GM21381 (cell line): ENCODE measurements around the gene ACTL7A.
"Not testable (repeated sequence)": the region's sequence is repeated elsewhere in the genome, so short reads cannot be mapped to it uniquely, and the experiment has no call there.

Experiments used
- ATAC-seq: cut with Tn5 transposase; IDR thresholded peaks from one replicate; pipeline ENCODE4 v1.9.1; 2021; ENCODE audit warnings: mild to moderate bottlenecking, moderate library complexity; ENCODE audit not compliant: unreplicated experiment

ACTL7A gene, protein sequence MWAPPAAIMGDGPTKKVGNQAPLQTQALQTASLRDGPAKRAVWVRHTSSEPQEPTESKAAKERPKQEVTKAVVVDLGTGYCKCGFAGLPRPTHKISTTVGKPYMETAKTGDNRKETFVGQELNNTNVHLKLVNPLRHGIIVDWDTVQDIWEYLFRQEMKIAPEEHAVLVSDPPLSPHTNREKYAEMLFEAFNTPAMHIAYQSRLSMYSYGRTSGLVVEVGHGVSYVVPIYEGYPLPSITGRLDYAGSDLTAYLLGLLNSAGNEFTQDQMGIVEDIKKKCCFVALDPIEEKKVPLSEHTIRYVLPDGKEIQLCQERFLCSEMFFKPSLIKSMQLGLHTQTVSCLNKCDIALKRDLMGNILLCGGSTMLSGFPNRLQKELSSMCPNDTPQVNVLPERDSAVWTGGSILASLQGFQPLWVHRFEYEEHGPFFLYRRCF

DNA sequence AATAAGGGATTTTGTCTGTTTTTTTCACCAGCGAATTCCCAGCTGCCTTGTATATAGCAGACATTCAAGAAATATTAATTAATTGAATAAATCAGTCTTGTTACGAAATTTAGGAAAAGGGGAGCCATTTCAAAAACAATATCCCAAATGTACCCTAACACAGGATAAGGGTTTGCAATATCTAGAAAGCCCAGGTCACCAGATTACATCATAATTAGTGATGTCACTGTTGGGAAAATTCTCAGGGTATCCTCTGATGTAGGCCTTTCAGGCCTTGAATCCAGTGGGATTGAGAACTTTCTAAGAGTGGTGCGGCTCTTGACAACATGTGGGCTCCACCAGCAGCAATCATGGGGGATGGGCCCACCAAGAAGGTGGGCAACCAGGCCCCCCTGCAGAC, at the start of gene ACTL7A:
ACTL7A (plus strand) TSS at position 270 of the 400 bp plus-strand sequence; CDS start at position 327, 57 bp downstream.
- no peak for ATAC-seq

DNA sequence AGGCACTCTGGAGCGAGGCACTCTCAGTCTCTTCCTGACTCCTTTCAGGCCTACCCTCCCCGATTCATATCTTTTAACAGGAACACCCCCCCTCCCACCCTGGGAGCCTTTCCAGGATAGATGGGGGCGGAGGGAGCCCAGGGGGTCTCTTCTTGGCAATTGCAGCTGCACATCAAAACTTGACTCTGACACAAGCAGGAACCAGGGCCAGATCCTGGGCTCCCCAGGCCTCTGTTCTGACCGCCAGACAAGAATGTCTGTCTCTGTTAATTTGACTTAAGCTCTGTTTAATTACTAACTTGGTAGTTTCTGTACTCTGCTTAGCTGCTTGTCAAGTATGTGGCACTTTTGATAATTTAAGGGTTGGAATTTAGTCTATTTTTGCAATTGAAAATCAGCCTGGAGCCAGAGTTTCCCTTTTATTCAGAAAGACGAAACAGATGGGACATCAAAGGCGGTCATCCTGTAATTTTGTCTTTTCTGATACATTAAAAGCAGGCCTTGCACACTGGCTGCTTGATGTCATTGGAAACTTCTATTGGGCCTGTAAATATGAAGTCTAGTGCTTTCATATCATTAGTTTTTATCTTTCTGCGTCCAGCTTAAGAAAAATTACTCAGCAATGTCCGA, 49.6 kb upstream of the ACTL7A start:
- ATAC-seq = no peak

DNA sequence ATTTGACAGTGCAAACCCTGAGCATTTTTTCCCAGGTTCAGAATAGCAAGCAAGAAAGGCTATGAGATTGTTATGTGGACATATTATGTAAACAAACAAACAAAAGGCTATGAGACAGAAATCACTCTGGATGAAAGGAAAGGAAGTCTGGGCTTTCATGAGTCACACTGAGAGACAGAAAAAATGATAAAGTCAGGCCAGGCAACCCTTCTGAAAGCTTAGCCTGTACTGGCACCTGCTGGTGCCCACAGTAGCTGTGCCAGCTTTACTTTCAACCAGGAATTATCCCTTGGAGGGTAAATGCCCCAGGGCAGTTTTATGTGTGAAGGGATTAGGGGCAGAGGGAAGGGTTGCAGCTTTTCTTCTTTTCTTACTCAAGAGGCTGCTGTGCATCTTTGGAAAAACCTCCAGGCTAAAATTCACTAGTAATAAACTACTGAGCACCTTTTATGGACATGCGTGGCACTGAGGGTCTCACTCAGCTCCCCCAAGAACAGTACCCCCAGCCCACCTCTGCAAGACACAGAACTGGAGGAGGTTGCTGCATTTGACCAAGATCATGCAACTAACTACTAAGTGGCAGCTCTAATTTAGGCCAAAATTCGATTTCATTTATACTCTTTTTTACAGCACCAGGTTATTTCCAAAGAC, 48.0 kb upstream of the ACTL7A start:
- no peak for ATAC-seq

DNA sequence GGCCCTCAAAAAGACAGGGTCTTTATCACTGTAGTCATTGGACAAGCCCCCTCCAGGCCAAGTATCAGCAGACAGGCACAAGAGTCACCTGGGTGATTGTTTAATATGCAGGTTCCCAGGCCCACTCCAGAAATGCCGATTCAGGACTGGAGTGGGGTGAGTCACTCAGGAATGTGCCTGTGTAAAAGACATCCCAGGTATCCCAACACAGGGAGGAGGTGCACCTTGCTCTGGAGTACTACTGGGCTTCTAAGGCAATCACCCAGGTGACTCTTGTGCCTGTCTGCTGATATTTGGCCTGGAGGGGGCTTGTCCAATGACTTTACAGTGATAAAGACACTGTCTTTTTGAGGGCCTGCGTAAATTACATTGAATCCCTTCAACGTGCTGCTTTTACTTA, 46.9 kb upstream of the ACTL7A start:
- no peak for ATAC-seq

DNA sequence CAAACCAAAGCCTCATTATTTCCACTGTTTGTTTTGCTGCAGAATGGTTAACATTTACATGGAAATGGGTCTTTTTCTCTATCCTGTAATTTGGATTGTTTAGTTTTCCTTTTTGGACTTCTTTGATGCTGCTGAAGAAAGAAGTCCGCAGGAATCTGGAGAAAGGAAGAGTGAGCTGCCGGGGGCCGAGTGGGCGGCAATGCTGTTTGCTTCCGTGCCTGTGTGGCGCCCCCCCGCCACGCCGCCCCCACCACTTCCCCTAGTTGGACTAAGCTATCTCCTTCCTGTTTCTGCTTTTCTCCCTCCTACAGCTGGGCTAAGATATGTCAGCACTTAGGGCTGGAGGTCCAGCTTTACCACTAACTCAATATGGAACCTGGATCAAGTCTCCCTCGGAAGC, 46.0 kb upstream of the ACTL7A start:
- no peak for ATAC-seq

DNA sequence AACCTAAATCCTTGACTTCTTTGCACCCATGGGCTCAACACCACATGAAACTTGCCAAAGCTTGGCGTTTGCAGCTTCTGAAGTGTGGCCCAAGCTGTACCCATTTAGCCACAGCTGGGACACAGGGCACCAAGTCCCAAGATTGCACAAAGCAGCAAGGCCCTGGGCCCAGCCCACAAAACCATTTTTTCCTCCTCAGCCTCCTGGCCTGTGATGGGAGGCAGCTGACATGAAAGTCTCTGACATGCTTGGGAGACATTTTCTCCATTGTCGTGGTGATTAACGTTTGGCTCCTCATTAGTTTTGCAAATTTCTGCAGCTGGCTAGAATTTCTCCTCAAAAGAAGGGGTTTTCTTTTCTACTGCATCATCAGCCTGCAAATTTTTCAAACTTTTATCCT, 38.2 kb upstream of the ACTL7A start:
- no peak for ATAC-seq

DNA sequence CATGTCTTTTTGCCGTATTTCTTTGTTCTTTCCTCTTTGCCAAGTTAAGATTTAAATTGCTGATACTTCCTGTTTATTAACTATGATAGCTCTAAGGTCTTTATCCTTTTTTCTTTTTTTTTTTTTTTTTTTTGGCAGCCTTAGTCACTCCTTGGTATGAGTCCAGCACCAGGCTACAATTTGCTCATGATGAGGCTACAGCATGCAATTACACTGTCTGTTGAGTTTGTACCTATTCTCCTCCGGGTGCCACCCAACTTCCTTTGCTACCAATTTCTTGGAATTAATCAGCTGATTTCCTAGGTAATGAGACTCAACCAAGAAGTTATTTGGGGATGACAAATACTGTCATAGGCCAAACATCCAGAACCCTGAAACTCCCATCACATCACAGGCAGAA, 31.8 kb upstream of the ACTL7A start:
- ATAC-seq = no peak

DNA sequence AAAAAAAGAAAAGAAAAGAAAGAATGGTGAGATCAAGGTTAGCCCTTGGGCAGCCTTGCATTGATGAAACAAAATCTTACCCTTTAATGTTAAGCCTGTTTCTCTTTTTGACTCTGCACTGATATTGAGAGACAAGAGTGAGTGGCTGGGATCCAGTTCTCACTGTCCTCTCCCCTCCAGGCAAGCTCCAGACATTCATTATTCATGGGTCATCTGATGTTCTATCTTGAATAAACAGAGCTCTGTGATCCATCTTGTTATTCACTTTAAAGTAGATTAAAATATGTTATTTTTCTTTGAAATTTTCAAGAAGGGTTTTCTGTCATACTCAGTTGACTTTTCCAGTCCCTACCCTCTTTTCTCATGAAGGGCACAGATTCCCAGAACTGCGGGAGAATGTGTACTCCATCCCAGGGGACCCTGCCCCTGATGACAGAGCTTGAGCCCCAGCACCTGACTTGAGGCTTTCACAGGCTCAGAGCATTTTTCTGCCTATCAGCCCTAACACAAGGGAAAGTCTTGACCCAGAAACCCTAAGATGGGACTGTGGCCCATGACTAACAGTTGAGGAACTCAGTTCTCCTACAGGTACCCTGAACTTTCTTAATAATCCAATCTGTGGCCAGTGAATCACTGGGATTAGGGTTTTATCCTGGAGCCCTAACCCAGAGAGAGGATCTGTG, 30.4 kb upstream of the ACTL7A start:
- ATAC-seq = no peak

DNA sequence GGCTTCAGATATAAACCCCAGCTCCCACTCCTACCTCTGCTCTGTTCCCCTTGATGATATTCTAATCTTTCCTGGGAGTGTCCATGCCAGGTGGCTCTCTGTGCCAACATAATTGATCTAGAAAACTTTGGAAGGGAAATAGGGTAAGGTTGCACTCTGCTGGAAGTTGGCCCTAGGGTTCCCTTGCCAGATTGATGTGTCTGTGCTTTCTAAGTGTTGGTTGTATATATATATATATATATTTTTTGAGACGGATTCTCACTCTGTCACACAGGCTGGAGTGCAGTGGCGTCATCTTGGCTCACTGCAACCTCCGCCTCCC, 29.9 kb upstream of the ACTL7A start:
- ATAC-seq = no peak

DNA sequence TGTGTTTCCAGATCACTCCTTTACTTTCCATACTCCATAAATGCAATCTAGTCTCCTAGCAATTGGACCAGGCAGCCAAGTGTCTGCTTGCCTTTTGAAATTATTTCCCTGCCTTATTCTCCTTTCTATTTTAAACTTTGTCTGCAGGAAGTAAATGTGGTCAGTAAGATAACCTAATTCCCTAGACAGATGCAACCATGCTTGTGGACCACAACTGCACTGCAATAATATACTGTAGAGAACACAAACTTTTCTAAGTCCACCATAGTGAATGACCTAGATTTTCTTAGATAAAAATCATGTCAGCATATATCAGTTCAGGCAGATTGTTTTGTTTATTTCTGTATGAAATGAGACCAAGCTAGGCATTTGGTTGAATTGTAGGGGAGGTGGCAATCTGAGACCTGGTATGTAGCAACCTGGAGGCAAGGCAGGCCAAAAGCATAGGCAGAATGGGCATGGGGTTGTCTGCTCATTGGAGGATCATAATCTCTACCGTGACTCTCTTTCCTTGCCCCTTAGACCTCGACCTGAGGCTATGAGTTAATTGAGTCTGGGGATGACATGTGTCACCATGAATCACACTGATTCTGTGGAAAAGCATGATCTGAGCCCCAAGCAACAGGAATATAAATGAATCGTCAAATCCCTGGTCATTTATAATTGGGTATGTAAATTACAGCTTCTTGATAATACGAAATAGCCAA, 27.0 kb upstream of the ACTL7A start:
- no peak for ATAC-seq

DNA sequence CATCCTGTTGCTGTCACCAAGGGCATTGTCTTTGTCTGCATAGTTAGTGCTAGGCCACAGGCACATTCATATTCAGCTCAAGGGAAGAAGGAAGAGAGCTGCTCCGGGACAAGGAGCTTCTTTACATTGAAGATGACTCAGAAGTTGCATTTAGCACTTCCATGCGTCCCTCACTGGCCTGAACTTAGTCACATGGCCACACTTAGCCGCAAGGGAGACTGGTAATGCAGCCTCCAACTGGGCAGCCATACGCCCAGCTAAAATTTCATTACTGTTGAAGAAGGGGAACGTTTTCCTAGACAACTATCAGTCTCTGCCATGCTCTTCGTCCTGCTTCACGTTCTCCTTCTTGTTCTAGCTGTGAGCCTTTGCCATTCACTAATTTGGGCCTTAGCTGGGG, 26.2 kb upstream of the ACTL7A start:
- ATAC-seq = no peak

DNA sequence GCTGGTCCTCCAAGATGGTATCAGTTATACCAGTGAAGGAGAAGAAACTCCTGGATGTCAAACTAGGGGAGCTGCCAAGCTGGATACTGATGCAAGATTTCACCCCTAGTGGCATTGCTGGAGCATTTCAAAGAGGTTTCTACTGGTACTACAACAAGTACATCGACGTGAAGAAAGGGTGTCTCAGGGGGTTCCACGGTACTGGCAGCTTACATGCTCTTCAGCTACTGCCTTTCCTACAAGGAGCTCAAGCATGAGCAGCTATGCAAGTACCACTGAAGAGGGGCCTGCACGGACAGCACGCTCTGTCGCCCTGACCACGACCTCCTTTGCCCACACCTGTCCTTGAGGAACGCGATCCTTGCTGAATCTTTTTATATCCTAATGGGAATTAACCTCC, 25.7 kb upstream of the ACTL7A start:
- no peak for ATAC-seq

DNA sequence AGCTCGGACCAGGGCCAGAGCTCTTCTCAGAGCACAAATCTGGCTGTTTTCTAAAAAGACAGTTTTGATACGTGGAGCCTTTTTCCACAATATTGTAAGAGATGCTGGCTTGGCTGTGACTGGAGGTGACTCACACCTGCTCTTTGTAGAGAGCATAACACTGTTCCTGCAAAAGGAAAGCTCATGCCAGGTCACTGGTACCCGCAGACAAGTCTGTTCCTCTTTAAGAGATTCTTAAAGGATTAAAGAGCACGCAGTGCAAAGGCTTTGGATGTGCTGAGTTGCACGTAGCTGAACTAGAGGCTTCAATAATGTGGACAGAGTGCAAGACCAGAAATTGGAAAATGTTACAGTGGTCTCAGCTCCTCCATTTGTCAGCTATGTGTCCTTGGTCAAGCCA, 25.3 kb upstream of the ACTL7A start:
- ATAC-seq = no peak

DNA sequence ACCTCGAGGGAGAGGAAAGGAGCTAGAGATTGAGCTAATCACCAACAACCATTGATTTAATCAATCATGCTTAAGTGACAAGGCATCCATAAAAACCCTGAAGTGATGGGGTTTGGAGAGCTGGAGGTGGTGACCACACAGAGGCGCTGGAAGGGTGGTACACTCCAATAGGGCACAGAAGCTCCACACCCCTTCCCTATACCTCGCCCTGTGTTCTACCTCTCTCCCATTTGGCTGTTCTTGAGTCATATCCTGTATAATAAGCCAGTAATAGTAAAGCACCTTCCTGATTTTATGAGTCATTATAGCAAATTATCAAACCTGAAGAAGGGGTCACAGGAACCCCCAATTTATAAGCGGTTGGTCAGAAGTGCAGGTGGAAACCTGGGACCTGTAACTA, 24.5 kb upstream of the ACTL7A start:
- ATAC-seq = no peak

DNA sequence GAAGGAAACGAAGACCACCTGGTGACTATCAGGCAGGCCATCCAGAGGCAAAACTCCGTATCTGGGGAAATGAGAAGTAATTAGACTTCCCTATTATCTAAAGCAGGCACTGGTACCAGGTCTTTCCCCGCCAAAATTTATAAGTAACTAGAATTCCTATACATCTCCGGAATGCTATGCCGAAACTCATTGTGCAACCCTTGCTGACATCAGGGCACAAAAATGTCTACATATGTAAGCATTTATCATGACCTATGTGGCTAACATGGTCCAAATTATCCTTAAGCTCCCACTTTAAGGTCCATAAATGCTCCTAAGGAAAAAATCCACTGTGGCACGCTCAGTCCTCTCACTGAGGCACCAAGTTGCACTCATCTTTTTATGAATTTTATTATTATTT, 24.0 kb upstream of the ACTL7A start:
- no peak for ATAC-seq

DNA sequence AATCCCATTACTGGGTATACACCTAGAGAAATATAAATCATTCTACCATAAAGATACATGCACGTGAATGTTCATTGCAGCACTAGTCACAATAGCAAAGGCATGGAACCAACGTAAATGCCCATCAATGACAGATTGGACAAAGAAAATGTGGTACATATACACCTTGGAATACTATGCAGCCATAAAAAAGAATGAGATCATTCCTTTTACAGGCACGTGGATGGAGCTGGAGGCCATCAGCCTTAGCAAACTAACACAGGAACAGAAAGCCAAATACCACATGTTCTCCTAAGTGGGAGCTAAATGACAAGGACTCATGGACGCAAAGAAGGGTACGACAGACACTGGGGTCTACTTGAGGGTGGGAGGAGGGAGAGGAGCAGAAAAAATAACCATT, 22.5 kb upstream of the ACTL7A start:
- not testable (repeated sequence) for ATAC-seq

DNA sequence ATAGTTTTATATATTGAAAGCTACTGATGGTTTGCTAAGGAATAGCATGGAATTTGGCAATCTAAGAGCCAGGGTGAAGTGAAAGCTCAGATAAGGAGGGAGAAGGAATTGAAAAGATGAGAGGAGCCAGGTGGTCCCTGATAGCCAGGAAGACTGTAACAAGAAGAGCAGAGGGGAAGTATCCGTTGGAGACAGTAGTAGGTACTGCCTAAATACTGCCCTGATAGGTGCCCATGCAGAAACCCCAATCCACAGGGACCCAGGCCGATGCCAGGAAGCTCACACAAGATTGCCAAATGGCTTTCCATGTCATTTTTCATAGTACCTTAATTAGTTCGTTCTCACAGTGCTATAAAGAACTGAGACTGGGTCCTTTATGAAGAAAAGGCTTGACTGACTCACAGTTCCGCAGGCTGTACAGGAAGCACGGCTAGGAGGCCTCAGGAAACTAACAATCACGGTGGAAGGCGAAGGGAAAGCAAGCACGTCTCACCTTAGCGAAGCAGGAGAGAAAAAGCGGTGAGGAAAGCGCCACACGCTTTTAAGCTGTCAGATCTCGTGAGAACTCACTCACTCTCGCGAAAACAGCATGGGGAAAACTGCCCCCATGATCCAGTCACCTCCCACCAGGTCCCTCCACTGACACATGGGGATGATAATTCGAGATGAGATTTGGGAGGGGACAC, 19.3 kb upstream of the ACTL7A start:
- ATAC-seq = no peak

DNA sequence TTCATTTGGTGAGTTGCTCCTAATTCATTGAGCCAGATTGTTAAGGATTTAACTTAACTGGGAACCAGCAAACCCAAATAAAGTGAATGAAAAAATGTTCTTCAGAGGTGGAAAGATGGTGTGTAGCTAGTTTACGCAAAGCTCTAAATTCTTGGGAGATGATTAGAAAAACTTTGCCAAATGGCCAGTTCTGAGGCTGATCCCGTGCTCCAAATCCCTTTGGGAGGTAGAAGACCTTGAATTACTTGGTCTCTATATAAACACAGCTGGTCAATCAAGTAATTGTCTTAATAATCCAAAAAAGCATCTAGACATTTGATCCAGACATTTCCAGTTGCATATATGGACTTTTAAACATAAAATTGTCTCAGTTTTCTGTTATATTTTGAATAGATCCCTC, 17.7 kb upstream of the ACTL7A start:
- ATAC-seq = no peak

DNA sequence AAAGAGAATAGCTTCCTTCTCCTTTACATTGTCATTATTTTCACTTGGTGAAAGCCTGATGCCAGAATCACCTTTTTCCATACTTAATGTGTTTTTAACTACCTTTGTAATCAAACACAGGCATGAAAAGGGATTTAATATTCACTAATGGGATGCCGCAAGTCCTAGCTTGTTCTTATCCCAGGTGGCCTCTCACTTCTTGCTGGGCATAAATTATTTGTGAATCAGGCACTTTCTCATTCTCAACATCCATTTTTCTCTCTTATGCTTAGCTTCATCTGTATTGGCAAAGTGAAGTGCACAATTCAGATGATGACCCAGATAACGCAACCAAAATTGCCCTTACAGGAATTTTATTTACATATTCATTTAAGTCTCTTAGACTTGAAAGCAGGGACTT, 17.2 kb upstream of the ACTL7A start:
- no peak for ATAC-seq

DNA sequence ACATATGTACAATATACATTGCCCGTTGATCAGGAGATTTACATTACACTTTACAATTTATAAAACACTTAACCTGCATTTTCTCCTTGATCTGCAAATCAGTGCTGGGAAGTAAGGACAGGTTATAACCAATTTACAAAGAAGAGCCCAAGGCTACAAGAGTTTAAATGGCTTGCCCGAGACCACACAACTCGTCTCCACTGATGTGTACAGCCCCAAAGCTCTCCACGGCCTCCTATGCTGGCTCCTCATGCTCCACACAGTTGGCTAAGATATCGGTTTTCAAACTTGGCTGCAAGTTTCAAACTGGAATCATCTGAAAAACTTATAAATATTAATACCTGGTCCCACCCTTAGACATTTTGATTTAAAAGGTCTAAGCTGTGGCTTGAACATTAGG, 16.6 kb upstream of the ACTL7A start:
- ATAC-seq = no peak

DNA sequence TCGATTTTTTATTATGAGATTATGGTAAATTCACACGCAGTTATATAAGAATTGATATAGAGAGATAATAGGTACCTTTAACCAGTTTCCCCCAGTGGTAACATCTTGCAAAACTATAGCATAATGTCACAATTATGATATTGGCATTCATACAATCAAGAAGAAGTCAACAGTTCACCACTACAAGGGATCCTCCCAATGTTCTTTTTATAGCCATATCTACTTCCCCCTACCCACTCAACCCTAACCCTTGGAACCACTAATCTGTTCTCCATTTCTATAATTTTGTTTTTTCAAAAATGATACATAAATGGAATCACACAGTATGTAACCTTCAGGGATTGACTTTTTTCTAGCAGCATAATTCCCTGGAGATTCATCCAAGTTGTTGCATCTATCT, 16.1 kb upstream of the ACTL7A start:
- no peak for ATAC-seq
